CD14-positive monocyte (primary cell): ENCODE results near the gene SELENOM. TPM values are rescaled to one million over a fixed set of nuclear protein-coding genes. Genes with fewer than 3 reads are reported as not detected.
A peak's percentile ranks its signal among the peaks of the same experiment; 100 is the strongest.
"Not testable (repeated sequence)": the region's sequence is repeated elsewhere in the genome, so short reads cannot be mapped to it uniquely, and the experiment has no call there.

Source experiments
- DNase-seq, 3 donors: peaks; one replicate each; pipeline ENCODE4 v3.0.0-alpha.2; 2011 to 2022
- H2AFZ ChIP-seq: 2 replicates; pipeline ENCODE4 v1.6.0; 2012; ENCODE audit warnings: mild to moderate bottlenecking, low read depth, low read length, inconsistent platforms; ENCODE audit not compliant: insufficient read depth, poor library complexity, severe bottlenecking
- H3K27ac ChIP-seq, 2 donors: 1 replicate in 1 of 2; 2 replicates in 1 of 2; pipeline ENCODE4 v1.5.1; 2012 to 2013; ENCODE audit warnings: low read length in 2 of 2, control low read depth in 1 of 2, inconsistent platforms in 1 of 2, low read depth in 1 of 2, mild to moderate bottlenecking in 1 of 2
- H3K27me3 ChIP-seq, 2 donors: one replicate each; pipeline versions ENCODE4 v1.6.0 to v1.6.1; 2011 to 2013; ENCODE audit warnings: low read length in 2 of 2; ENCODE audit not compliant: control insufficient read depth in 2 of 2, insufficient read depth in 2 of 2
- H3K36me3 ChIP-seq, 2 donors: replicated peaks in 1 of 2; 1 replicate in 1 of 2; 2 replicates in 1 of 2; pipeline versions ENCODE4 v1.5.1 to v1.6.1; 2012 to 2013; ENCODE audit warnings: low read length in 2 of 2, control low read depth in 1 of 2, inconsistent platforms in 1 of 2, mild to moderate bottlenecking in 1 of 2; ENCODE audit not compliant: insufficient read depth in 2 of 2, control insufficient read depth in 1 of 2
- H3K4me1 ChIP-seq, 2 donors: 1 replicate in 1 of 2; 2 replicates in 1 of 2; pipeline versions ENCODE4 v1.5.1 to v1.6.1; 2012 to 2013; ENCODE audit warnings: low read length in 2 of 2, control low read depth in 1 of 2, inconsistent platforms in 1 of 2, mild to moderate bottlenecking in 1 of 2, moderate library complexity in 1 of 2; ENCODE audit not compliant: insufficient read depth in 2 of 2, control insufficient read depth in 1 of 2
- H3K4me2 ChIP-seq: replicated peaks from 2 replicates; pipeline ENCODE3; 2012; ENCODE audit warnings: low read length, moderate library complexity, mild to moderate bottlenecking; ENCODE audit not compliant: poor library complexity, severe bottlenecking; ENCODE audit errors: extremely low read depth
- H3K4me3 ChIP-seq, 3 experiments: fragments of 200-600 bp in 1 of 3; sonication (generic) in 1 of 3; replicated peaks in 1 of 3; 1 replicate in 2 of 3; 2 replicates in 1 of 3; pipeline ENCODE4 v1.5.1; 2011 to 2013; ENCODE audit warnings: low read length in 3 of 3, mild to moderate bottlenecking in 3 of 3, control low read depth in 2 of 3, low read depth in 2 of 3, inconsistent platforms in 1 of 3, moderate library complexity in 1 of 3
- H3K79me2 ChIP-seq: 2 replicates; pipeline ENCODE4 v1.6.0; 2012; ENCODE audit warnings: mild to moderate bottlenecking, control low read depth, inconsistent platforms, low read length, moderate library complexity; ENCODE audit not compliant: insufficient read depth
- H3K9ac ChIP-seq: 2 replicates; pipeline ENCODE4 v1.6.0; 2017; ENCODE audit warnings: low read length, mild to moderate bottlenecking; ENCODE audit not compliant: insufficient read depth, poor library complexity, severe bottlenecking
- H3K9me3 ChIP-seq, 2 donors: replicated peaks in 1 of 2; 1 replicate in 1 of 2; 2 replicates in 1 of 2; pipeline versions ENCODE4 v1.5.1 to v1.6.1; 2012 to 2013; ENCODE audit warnings: low read length in 2 of 2, control low read depth in 1 of 2; ENCODE audit not compliant: control insufficient read depth in 1 of 2, insufficient read depth in 1 of 2
- H4K20me1 ChIP-seq: 2 replicates; pipeline ENCODE4 v1.6.0; 2012; ENCODE audit warnings: mild to moderate bottlenecking, low read length, control low read depth, moderate library complexity; ENCODE audit not compliant: insufficient read depth
- H3K27ac Mint-ChIP-seq, 7 donors: one replicate each; pipeline ENCODE4 v1.8.0; 2020; ENCODE audit warnings: mild to moderate bottlenecking in 7 of 7, mixed read lengths in 7 of 7, moderate library complexity in 6 of 7, inconsistent platforms in 2 of 7
- H3K27me3 Mint-ChIP-seq, 3 donors: one replicate each; pipeline ENCODE4 v1.8.0; 2021 to 2022; ENCODE audit warnings: low read depth in 3 of 3, mild to moderate bottlenecking in 3 of 3, mixed read lengths in 3 of 3, moderate library complexity in 3 of 3, inconsistent platforms in 1 of 3
- H3K36me3 Mint-ChIP-seq, 2 donors: one replicate each; pipeline ENCODE4 v1.8.0; 2020; ENCODE audit warnings: mixed read lengths in 2 of 2, inconsistent platforms in 1 of 2, mild to moderate bottlenecking in 1 of 2
- H3K4me1 Mint-ChIP-seq: one replicate; pipeline ENCODE4 v1.8.0; 2020; ENCODE audit warnings: mild to moderate bottlenecking, mixed read lengths
- H3K4me3 Mint-ChIP-seq, 2 donors: one replicate each; pipeline ENCODE4 v1.8.0; 2020; ENCODE audit warnings: mild to moderate bottlenecking in 2 of 2, mixed read lengths in 2 of 2, moderate library complexity in 1 of 2
- H3K9me3 Mint-ChIP-seq, 7 donors: one replicate each; pipeline ENCODE4 v1.8.0; 2020 to 2022; ENCODE audit warnings: mixed read lengths in 7 of 7, mild to moderate bottlenecking in 6 of 7, moderate library complexity in 6 of 7, inconsistent platforms in 2 of 7
- CTCF ChIP-seq: fragments of 200-600 bp; IDR thresholded peaks from one replicate; pipeline ENCODE4 v1.8.0; 2022; ENCODE audit warnings: antibody characterized with exemption, mild to moderate bottlenecking
- WGBS: methylation state at CpG from one replicate; pipeline ENCODE4 v1.1.5; 2013; ENCODE audit warnings: missing lambda C conversion rate; ENCODE audit not compliant: insufficient coverage; 5-methylcytosine and 5-hydroxymethylcytosine counted together
- intact Hi-C, 2 donors: fragments of 100-400 bp; cut with micrococcal nuclease; formaldehyde crosslinking; loops; one replicate each; pipeline versions ENCODE4 v1.15.0 to v1.15.1; 2023
- polyA plus RNA-seq, 3 donors: library from polyadenylated mRNA; depleted of rRNA in 1 of 3; unstranded in 2 of 3; stranded (reverse) in 1 of 3; fragments of 300-500 nt in 2 of 3; fragments of >200 nt in 1 of 3; fragmentation: Illumina TruSeq in 2 of 3; gene quantifications; 1 replicate in 2 of 3; 2 replicates in 1 of 3; pipeline ENCODE4 v1.2.3, GENCODE V29; 2012 to 2021

Gene SELENOM
- polyA plus RNA-seq, 3 donors = 3.2 to 7.6 (median 3.4) TPM

- H4K20me1 ChIP-seq = no peaks in the 10 kb centered on the region
- Mint-ChIP-seq H3K36me3 (no peaks in the 10 kb centered on the region), H3K4me3 (no peak overlapping the region), H3K27me3 (peaks cover 3 to 6% (median 6%) of the 10 kb centered on the region in 3 donors), H3K4me1 (peaks cover 25% of the 10 kb centered on the region), H3K9me3 (no peaks in the 10 kb centered on the region), H3K27ac (no peak overlapping the region)
- H3K4me2 ChIP-seq = no peak overlapping the region
- no peak overlapping the region for H3K4me3 ChIP-seq
- no peak overlapping the region for H3K27ac ChIP-seq
- H3K4me1 ChIP-seq = peaks cover 22 to 25% of the 10 kb centered on the region in 2 donors
- WGBS = 93% methylated on average over 3 of the region's 6 CpGs
- DNase-seq = no peak
- H3K9me3 ChIP-seq = no peaks in the 10 kb centered on the region
- no peak overlapping the region for H3K9ac ChIP-seq
- TF ChIP-seq CTCF = no peak
- no peaks in the 10 kb centered on the region for H3K36me3 ChIP-seq
- peaks cover 9% of the 10 kb centered on the region for H3K79me2 ChIP-seq
- intact Hi-C loops = no loop called here
- H3K27me3 ChIP-seq = no peaks in the 10 kb centered on the region
- no peak overlapping the region for H2AFZ ChIP-seq
Measured at GRCh38 chr22:31077681-31078080, 29.7 kb downstream of the SELENOM start.

- Histone ChIP-seq H3K27ac (no peak overlapping the region), H3K27me3 (no peaks in the 10 kb centered on the region), H3K4me3 (no peak overlapping the region), H3K4me1 (peaks cover 7% of the 10 kb centered on the region in 2 donors), H3K9ac (no peak overlapping the region), H2AFZ (no peak overlapping the region), H3K36me3 (no peaks in the 10 kb centered on the region), H3K4me2 (no peak overlapping the region), H3K79me2 (no peaks in the 10 kb centered on the region), H3K9me3 (no peaks in the 10 kb centered on the region), H4K20me1 (no peaks in the 10 kb centered on the region)
- peaks cover 9% of the 10 kb centered on the region for H3K4me1 Mint-ChIP-seq
- 96% methylated on average over 10 of the region's 15 CpGs for whole genome bisulfite sequencing
- H3K27me3 Mint-ChIP-seq = peaks cover 3 to 6% (median 6%) of the 10 kb centered on the region in 3 donors
- intact Hi-C loops = no loop called here
- H3K4me3 Mint-ChIP-seq = no peak overlapping the region
- no peak overlapping the region for H3K27ac Mint-ChIP-seq
- H3K9me3 Mint-ChIP-seq = no peaks in the 10 kb centered on the region
- TF ChIP-seq CTCF = no peak
- no peaks in the 10 kb centered on the region for H3K36me3 Mint-ChIP-seq
- no peak for DNase-seq
Measured at GRCh38 chr22:31075961-31076360, 31.4 kb downstream of the SELENOM start.

- H3K4me3 Mint-ChIP-seq, H3K9me3 Mint-ChIP-seq, intact Hi-C loops, H3K9me3 ChIP-seq, H2AFZ ChIP-seq, H3K4me1 ChIP-seq, H3K36me3 ChIP-seq, H4K20me1 ChIP-seq, H3K27ac ChIP-seq, DNase-seq, H3K27me3 Mint-ChIP-seq, H3K4me1 Mint-ChIP-seq, H3K27me3 ChIP-seq, H3K36me3 Mint-ChIP-seq, H3K79me2 ChIP-seq, H3K4me3 ChIP-seq, H3K4me2 ChIP-seq, H3K9ac ChIP-seq: not testable (repeated sequence)
- 94% methylated on average over 3 of the region's 5 CpGs for WGBS
- peak overlapping the region in 1 of 7 donors; percentile 45 for H3K27ac Mint-ChIP-seq
Measured at GRCh38 chr22:31073545-31074145, 33.7 kb downstream of the SELENOM start.
